ENCODE data around the gene APOBR.

The APOBR gene

GRCh38 chr16:28531777-28532744 is 37.6 kb downstream of the APOBR start:
- no peak for TF ChIP-seq GABPA (IDR thresholded peaks at IDR 0.05; ENCODE audit: low read depth)
- no peak for TF ChIP-seq CTCF (IDR thresholded peaks at IDR 0.05; ENCODE audit: insufficient read depth, low read length)
- TF ChIP-seq POLR2AphosphoS5 (IDR thresholded peaks at IDR 0.05; ENCODE audit: low read depth), result no peak
- no peak for TF ChIP-seq SPI1 (IDR thresholded peaks at IDR 0.05; ENCODE audit: borderline replicate concordance, low read depth)
- TF ChIP-seq, protein P1, sequence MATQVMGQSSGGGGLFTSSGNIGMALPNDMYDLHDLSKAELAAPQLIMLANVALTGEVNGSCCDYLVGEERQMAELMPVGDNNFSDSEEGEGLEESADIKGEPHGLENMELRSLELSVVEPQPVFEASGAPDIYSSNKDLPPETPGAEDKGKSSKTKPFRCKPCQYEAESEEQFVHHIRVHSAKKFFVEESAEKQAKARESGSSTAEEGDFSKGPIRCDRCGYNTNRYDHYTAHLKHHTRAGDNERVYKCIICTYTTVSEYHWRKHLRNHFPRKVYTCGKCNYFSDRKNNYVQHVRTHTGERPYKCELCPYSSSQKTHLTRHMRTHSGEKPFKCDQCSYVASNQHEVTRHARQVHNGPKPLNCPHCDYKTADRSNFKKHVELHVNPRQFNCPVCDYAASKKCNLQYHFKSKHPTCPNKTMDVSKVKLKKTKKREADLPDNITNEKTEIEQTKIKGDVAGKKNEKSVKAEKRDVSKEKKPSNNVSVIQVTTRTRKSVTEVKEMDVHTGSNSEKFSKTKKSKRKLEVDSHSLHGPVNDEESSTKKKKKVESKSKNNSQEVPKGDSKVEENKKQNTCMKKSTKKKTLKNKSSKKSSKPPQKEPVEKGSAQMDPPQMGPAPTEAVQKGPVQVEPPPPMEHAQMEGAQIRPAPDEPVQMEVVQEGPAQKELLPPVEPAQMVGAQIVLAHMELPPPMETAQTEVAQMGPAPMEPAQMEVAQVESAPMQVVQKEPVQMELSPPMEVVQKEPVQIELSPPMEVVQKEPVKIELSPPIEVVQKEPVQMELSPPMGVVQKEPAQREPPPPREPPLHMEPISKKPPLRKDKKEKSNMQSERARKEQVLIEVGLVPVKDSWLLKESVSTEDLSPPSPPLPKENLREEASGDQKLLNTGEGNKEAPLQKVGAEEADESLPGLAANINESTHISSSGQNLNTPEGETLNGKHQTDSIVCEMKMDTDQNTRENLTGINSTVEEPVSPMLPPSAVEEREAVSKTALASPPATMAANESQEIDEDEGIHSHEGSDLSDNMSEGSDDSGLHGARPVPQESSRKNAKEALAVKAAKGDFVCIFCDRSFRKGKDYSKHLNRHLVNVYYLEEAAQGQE (IDR thresholded peaks at IDR 0.05; ENCODE audit: insufficient replicate concordance, low read depth), result no peak
- Histone ChIP-seq H3K27ac (replicated peaks) (no peak overlapping the region), H3K4me3 (replicated peaks; ENCODE audit: insufficient read depth, low read length) (no peak overlapping the region), H3K27me3 (ENCODE audit: insufficient read depth, poor library complexity, severe bottlenecking) (no peaks in the 10 kb centered on the region)
- DNase-seq (ENCODE audit: low read depth in 1 of 2, low spot score in 1 of 2), result no peak

DNA sequence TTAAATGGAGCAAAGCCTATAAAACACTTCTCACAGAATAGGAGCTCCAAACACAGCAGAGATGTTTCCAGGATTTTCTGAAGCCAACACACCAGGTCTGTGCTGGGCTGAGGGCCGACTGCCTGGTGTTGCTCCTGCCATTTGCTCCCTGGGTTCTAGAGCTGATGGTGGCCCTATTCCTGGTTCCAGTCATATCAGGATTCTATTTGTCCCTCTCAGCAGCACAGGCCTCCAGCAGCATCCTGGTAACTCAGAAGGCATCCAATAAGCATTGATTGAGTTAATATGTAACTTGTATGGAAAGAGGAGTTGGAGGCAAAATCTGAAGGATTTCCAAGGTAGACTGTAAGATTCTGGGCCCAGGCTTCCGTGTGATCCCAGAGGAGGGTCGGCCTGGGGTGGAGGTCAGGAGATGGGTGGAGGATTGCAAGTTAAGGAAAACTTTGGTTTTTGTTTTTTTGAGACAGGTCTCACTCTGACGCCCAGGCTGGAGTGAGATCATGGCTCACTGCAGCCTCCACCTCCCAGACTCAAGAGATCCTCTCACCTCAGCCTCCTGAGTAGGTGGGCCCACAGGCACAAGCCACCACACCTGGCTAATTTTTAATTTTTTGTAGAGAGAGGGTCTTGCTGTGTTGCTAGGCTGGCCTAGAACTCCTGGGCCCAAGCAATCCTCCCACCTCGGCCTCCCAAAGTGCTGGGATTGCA is 38.7 kb downstream of the APOBR start:
- Histone ChIP-seq H3K27me3 (ENCODE audit: insufficient read depth, poor library complexity, severe bottlenecking) (no peaks in the 10 kb centered on the region), H3K4me3 (replicated peaks; ENCODE audit: insufficient read depth, low read length) (no peak overlapping the region), H3K27ac (replicated peaks) (peak overlapping the region; percentile 44)
- DNase-seq (ENCODE audit: low read depth in 1 of 2, low spot score in 1 of 2), result no peak
- TF ChIP-seq SPI1 (IDR thresholded peaks at IDR 0.05; ENCODE audit: borderline replicate concordance, low read depth), result no peak
- TF ChIP-seq POLR2AphosphoS5 (IDR thresholded peaks at IDR 0.05; ENCODE audit: low read depth), result no peak
- TF ChIP-seq, protein P1 (IDR thresholded peaks at IDR 0.05; ENCODE audit: insufficient replicate concordance, low read depth), result no peak

DNA sequence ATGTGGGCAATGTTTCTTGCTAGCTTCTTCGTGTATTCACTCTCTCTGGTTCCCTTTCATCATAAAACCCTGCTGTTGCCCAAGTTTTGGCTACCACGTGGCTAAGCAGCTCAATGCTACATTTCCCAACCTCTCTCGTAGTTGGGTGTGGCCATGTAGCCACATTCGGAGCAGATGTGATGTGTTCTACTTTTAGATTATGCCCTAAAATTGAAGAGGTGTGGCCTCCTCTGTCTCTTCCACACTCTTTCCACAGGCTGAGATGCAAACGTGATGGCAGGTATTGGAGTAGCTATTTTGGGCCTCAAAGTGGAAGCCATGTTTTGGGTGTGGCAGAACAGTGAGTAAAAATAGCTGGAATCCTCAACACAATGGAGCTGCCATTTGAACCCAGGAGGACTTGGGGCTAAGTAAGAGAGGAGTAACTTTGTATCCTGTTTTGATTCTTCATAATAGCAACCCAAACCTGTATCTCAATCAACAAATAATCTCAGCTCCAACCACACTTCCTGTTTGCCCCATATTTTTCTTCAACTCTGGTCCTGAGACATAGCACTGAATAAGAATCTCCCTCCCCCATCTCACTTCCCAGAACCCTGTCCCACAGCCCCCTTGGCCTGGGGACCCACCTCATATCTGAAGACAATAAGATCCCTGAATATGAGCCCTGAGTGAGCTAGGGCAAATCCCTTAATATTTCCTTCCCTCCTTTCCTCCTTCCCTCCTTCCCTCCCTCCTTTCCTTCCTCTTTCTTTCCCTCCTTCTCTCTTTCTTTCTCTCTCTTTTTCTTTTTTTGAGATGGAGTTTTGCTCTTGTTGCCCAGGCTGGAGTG is 40.3 kb downstream of the APOBR start:
- no peak overlapping the region for H3K4me3 ChIP-seq (replicated peaks; ENCODE audit: insufficient read depth, low read length)

More for the DNA sequence above, 40.3 kb downstream of the APOBR start:
- H3K27ac ChIP-seq (replicated peaks), result peak overlapping the region; percentile 44
- no peaks in the 10 kb centered on the region for H3K27me3 ChIP-seq (ENCODE audit: insufficient read depth, poor library complexity, severe bottlenecking)
- DNase-seq (ENCODE audit: low read depth in 1 of 2, low spot score in 1 of 2), result peak; percentile 98 to 99
- TF ChIP-seq, protein P1 (IDR thresholded peaks at IDR 0.05; ENCODE audit: insufficient replicate concordance, low read depth), result no peak
- TF ChIP-seq POLR2AphosphoS5 (IDR thresholded peaks at IDR 0.05; ENCODE audit: low read depth), result peak; percentile 77

Measured in HL-60 (cell line).